ENCODE data around the gene LMNTD1.
"Not testable (repeated sequence)": the region's sequence is repeated elsewhere in the genome, so short reads cannot be mapped to it uniquely, and the experiment has no call there.

Gene LMNTD1

DNA sequence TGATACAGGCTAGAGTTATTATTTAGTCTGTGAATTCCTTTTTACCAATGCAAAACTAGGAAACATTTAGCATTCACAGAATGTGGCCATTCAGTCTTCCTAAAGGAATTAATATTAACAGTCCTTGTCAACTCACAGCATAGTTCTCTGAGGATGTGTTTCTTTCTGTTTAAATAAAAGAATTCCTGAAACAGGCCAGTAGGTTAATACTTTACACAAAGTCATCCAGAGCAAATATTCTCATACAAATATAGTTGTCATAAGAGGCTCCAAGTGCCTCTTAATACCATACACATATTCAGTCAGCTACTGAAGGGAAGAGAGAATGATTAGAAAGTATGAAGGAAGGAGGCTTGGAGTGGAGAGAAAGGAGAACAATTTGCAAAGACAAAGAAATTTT is 120.1 kb downstream of the LMNTD1 start:
- DNase-seq (ENCODE audit: low read depth in 3 of 3) = no peak

DNA sequence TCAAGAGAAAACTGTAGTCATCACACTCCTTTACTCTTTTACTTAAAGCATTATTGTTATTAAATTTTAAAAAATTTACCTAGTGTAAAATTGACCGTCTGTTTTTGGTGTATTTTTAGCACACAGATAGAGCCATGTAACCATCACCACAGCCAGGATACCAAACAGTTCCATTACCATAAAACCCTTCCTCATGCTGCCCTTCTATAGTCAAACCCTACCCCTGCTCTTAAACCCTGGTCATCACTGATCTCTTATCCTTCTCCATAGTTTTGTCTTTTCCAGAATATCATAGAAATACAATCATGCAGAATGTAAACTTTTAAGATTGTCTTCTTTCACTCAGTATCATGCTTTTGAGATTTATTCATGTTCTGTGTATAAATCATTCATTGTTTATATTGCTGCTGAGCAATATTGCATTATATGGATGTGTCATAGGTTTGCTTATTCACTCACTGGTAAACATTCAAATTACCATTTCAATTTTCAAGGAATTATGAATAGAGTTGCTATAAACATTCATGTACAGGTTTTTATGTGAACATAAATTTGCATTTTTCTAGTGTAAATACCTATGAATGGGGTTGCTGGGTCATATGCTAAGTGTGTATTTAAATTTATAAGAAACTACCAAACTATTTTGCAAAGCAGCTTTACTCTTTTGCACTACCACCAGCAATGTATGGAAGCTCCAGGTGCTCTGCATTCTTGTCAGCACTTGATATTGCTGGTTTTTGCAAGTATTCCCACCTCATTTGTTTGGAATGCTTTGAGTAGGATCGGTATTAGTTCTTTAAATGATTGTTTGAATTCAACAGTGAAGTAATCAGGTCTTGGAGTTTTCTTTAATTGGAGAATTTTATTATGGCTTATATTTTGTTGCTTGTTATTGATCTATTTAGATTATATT is 125.5 kb downstream of the LMNTD1 start:
- no peak for DNase-seq (ENCODE audit: low read depth in 3 of 3)

DNA sequence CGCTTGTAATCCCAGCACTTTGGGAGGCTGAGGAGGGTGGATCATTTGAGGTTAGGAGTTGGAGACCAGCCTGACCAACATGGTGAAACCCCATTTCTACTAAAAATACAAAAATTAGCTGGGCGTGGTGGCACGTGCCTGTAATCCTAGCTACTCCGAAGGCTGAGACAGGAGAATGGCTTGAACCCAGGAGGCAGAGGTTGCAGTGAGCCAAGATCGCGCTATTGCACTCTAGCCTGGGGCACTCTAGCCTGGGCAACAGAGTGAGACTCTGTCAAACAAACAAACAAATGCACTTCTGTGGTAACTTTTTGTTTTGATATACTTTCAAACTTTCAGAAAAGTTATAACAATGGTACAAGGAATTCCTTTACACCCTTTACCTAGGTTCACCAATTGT is 126.3 kb downstream of the LMNTD1 start:
- not testable (repeated sequence) for DNase-seq (ENCODE audit: low read depth in 3 of 3)
